K562 (cell line): ENCODE data around the gene TPK1. TPM values are rescaled to one million over a fixed set of nuclear protein-coding genes. Genes with fewer than 3 reads are reported as not detected.

Experiments
- CBX8 ChIP-seq: fragments of 200-600 bp; sonication (generic); IDR thresholded peaks from 2 replicates; pipeline ENCODE4 v1.6.1; 2012; ENCODE audit warnings: borderline replicate concordance, mixed run types, low read depth, mild to moderate bottlenecking, moderate library complexity, mixed read lengths, low read length, control low read depth, inconsistent platforms; ENCODE audit not compliant: poor library complexity, severe bottlenecking; ENCODE audit errors: extremely low read depth
- CXXC5 ChIP-seq: fragments of 250-450 bp; sonication (Bioruptor Pico); IDR thresholded peaks from 2 replicates; pipeline ENCODE4 v1.8.0; 2022; ENCODE audit warnings: inconsistent platforms, mild to moderate bottlenecking, moderate library complexity
- PRDM10 ChIP-seq: fragments of 450-650 bp; IDR thresholded peaks from 2 replicates; pipeline ENCODE4 v1.6.1; 2018; ENCODE audit not compliant: partially characterized antibody
- TCF7L2 ChIP-seq: fragments of 150-350 bp; IDR thresholded peaks from 2 replicates; pipeline ENCODE4 v1.6.1; 2016; ENCODE audit warnings: low read depth, mild to moderate bottlenecking, low read length, moderate library complexity
- polyA plus RNA-seq, 8 experiments: library from polyadenylated mRNA; depleted of rRNA in 4 of 8; stranded (reverse) in 5 of 8; unstranded in 3 of 8; fragments of >200 nt; fragmentation: Nextera tagmentation in 2 of 8; fragmentation: Illumina TruSeq in 1 of 8; extraction: Ambion mirVana in 2 of 8; extraction: Trizol in 1 of 8; gene quantifications; 2 replicates each; pipeline versions ENCODE4 v1.2.1 to v1.2.3, GENCODE V29; 2011 to 2014; ENCODE audit warnings: inconsistent platforms in 1 of 8, missing spikeins in 1 of 8
- total RNA-seq, 7 experiments: library from RNA; depleted of rRNA in 6 of 7; stranded (reverse); fragments of >200 nt in 6 of 7; fragmentation: Illumina TruSeq in 2 of 7; extraction: Trizol in 2 of 7; gene quantifications; 2 replicates each; pipeline versions ENCODE4 v1.2.1 to v1.2.3, GENCODE V29; 2011 to 2021; ENCODE audit warnings: low replicate concordance in 1 of 7
- TF ChIP-seq, protein P1 (sequence below): fragments of 250-450 bp; sonication (Bioruptor Pico); IDR thresholded peaks from 2 replicates; pipeline ENCODE4 v1.4.0; 2020
- TF ChIP-seq, protein P2 (sequence below), 2 experiments: IDR thresholded peaks in 1 of 2; conservative IDR thresholded peaks in 1 of 2; 2 replicates each; pipeline ENCODE4 v1.6.1; 2016; ENCODE audit warnings: low read depth in 2 of 2, mild to moderate bottlenecking in 1 of 2, missing compliant biosample characterization in 1 of 2, missing genetic modification characterization in 1 of 2, moderate library complexity in 1 of 2

Gene TPK1
- total and polyA plus RNA-seq, 9 of the 15 experiments (the other 6 are each of a cell fraction or from before 2014, with no cell fraction given) = 5.1 to 16.2 (median 9.2) TPM

GRCh38 chr7:144709066-144709465 lies 126.8 kb downstream of the TPK1 start (continued):
- TF ChIP-seq, protein P1, sequence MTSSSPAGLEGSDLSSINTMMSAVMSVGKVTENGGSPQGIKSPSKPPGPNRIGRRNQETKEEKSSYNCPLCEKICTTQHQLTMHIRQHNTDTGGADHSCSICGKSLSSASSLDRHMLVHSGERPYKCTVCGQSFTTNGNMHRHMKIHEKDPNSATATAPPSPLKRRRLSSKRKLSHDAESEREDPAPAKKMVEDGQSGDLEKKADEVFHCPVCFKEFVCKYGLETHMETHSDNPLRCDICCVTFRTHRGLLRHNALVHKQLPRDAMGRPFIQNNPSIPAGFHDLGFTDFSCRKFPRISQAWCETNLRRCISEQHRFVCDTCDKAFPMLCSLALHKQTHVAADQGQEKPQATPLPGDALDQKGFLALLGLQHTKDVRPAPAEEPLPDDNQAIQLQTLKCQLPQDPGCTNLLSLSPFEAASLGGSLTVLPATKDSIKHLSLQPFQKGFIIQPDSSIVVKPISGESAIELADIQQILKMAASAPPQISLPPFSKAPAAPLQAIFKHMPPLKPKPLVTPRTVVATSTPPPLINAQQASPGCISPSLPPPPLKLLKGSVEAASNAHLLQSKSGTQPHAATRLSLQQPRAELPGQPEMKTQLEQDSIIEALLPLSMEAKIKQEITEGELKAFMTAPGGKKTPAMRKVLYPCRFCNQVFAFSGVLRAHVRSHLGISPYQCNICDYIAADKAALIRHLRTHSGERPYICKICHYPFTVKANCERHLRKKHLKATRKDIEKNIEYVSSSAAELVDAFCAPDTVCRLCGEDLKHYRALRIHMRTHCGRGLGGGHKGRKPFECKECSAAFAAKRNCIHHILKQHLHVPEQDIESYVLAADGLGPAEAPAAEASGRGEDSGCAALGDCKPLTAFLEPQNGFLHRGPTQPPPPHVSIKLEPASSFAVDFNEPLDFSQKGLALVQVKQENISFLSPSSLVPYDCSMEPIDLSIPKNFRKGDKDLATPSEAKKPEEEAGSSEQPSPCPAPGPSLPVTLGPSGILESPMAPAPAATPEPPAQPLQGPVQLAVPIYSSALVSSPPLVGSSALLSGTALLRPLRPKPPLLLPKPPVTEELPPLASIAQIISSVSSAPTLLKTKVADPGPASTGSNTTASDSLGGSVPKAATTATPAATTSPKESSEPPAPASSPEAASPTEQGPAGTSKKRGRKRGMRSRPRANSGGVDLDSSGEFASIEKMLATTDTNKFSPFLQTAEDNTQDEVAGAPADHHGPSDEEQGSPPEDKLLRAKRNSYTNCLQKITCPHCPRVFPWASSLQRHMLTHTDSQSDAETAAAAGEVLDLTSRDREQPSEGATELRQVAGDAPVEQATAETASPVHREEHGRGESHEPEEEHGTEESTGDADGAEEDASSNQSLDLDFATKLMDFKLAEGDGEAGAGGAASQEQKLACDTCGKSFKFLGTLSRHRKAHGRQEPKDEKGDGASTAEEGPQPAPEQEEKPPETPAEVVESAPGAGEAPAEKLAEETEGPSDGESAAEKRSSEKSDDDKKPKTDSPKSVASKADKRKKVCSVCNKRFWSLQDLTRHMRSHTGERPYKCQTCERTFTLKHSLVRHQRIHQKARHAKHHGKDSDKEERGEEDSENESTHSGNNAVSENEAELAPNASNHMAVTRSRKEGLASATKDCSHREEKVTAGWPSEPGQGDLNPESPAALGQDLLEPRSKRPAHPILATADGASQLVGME = no peak
- TF ChIP-seq CBX8 (no peak), TCF7L2 (no peak), PRDM10 (no peak), CXXC5 (no peak)
- TF ChIP-seq, protein P2, sequence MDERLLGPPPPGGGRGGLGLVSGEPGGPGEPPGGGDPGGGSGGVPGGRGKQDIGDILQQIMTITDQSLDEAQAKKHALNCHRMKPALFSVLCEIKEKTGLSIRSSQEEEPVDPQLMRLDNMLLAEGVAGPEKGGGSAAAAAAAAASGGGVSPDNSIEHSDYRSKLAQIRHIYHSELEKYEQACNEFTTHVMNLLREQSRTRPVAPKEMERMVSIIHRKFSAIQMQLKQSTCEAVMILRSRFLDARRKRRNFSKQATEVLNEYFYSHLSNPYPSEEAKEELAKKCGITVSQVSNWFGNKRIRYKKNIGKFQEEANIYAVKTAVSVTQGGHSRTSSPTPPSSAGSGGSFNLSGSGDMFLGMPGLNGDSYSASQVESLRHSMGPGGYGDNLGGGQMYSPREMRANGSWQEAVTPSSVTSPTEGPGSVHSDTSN (CRISPR knock-in tag; IDR thresholded peaks at IDR 0.05; ENCODE audit: low read depth) = no peak
- TF ChIP-seq, protein P2 (tag; conservative IDR thresholded peaks at IDR 0.05; ENCODE audit: low read depth) = no peak
